Duodenal mucosa (tissue), 2 donors: Measurements from ENCODE around the gene RASGRF2.

Experiments
- H3K27ac ChIP-seq: one replicate; pipeline ENCODE4 v1.7.0; 2013; ENCODE audit warnings: low read depth, low read length
- H3K27me3 ChIP-seq, 2 donors: one replicate each; pipeline ENCODE4 v1.7.0; 2013; ENCODE audit warnings: low read length in 2 of 2, control low read depth in 1 of 2; ENCODE audit not compliant: insufficient read depth in 2 of 2, control insufficient read depth in 1 of 2
- H3K36me3 ChIP-seq, 2 donors: one replicate each; pipeline ENCODE4 v1.7.0; 2013; ENCODE audit warnings: low read length in 2 of 2, control low read depth in 1 of 2; ENCODE audit not compliant: insufficient read depth in 2 of 2, control insufficient read depth in 1 of 2
- H3K4me1 ChIP-seq, 2 donors: one replicate each; pipeline ENCODE4 v1.7.0; 2013; ENCODE audit warnings: low read length in 2 of 2, control low read depth in 1 of 2; ENCODE audit not compliant: insufficient read depth in 2 of 2, control insufficient read depth in 1 of 2
- H3K4me3 ChIP-seq, 2 donors: one replicate each; pipeline ENCODE4 v1.7.0; 2013; ENCODE audit warnings: low read length in 2 of 2, low read depth in 1 of 2
- H3K9ac ChIP-seq, 2 donors: one replicate each; pipeline ENCODE4 v1.7.0; 2013; ENCODE audit warnings: low read length in 2 of 2, low read depth in 1 of 2
- H3K9me3 ChIP-seq, 2 donors: one replicate each; pipeline ENCODE4 v1.7.0; 2013; ENCODE audit warnings: low read length in 2 of 2, control low read depth in 1 of 2; ENCODE audit not compliant: control insufficient read depth in 1 of 2

Gene RASGRF2

DNA sequence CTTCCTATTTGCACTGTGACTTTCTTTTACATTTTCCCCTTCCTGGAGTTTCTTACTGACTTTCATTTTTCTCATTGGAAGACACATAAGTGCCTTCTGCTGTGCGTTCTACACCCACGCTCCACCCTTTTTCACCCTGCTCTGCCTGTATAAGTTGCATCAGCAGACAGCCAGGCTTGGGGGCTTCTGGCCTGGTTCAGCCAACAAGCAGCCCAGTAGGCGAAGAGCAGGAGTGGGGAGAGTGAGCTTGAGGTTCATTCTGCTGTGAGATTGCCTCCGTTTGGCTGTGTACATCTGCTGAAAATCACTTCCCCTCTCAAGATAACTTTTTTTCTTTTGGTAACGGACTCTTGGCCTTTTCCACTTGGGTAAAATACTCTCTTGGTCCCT is 38.4 kb downstream of the RASGRF2 start:
- Histone ChIP-seq H3K36me3 (no peaks in the 10 kb centered on the region), H3K27ac (no peak overlapping the region), H3K4me1 (no peaks in the 10 kb centered on the region), H3K9ac (no peak overlapping the region), H3K27me3 (no peaks in the 10 kb centered on the region), H3K9me3 (no peaks in the 10 kb centered on the region), H3K4me3 (no peak overlapping the region)

DNA sequence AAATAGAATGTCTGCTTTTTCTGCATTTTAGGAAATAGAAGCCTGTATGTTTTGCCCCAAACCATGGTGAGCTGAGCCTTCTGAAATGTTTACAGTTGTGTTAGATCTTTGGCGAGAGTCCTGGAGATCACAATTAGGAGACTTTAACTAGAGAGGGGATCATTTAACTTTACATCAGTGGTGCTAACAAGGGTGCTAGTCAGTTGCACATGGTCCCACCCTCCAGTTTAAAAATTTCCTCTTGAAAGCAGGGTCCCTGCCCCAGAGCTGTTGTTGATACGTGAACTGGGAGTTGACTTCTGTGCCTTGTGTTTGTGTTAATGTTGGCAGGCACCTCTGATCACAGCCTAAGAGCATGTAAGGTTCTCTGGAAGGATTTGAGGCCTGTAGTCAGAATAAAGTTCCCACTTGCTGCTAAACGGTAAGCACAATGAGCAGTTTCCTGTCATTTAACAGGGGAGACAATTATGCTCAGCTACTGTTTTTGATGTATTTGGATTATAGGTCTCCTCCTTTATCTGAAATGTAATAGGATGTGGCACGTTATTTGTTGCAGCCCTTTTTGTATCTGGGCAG is 43.7 kb downstream of the RASGRF2 start:
- Histone ChIP-seq H3K27ac (no peak overlapping the region), H3K4me1 (peaks cover 0 to 4% of the 10 kb centered on the region in 2 donors), H3K36me3 (no peaks in the 10 kb centered on the region), H3K9me3 (no peaks in the 10 kb centered on the region), H3K27me3 (no peaks in the 10 kb centered on the region), H3K9ac (no peak overlapping the region), H3K4me3 (no peak overlapping the region)

DNA sequence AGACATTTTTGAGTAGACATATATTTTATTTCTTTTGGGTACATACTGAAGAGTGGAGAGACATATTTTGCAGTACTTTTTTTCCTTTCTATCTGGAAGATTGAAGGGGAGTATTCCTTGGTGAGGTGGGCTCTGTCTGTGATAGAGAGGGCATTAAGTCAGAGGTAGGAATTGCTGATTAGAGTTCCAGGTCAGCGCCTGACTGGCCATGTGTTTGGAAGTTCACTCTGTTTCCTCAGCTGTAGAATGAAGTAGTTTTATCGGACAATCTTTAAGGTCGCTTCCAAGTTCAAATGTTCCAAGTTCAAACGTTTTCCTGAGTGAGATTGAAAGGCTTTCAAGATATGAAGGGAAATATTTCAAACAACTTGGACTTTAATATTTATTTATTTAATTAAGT is 45.5 kb downstream of the RASGRF2 start:
- Histone ChIP-seq H3K27ac (no peak overlapping the region), H3K4me1 (peaks cover 0 to 4% of the 10 kb centered on the region in 2 donors), H3K27me3 (no peaks in the 10 kb centered on the region), H3K4me3 (no peak overlapping the region), H3K36me3 (no peaks in the 10 kb centered on the region), H3K9me3 (no peaks in the 10 kb centered on the region), H3K9ac (no peak overlapping the region)

DNA sequence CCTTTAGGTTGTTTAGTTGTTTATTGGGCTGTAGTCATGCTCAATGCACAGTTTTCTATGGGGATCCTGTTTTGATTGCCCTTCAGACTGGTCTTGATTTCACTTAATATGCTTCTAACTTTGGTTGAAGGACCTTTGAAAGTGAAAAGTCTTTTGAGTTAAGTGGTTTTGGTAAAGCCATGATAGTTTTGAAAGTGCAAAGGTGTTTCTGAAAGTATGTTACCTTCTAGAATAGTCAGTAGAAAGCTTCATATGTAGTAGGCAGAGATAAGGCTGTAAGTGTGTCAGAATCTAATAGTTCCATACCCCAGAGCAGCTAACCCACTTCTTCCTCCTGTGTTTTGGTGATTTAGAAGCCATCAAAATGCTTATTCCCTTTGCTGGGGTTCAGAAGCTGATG is 46.1 kb downstream of the RASGRF2 start:
- no peak overlapping the region for H3K4me3 ChIP-seq
- no peaks in the 10 kb centered on the region for H3K9me3 ChIP-seq
- H3K4me1 ChIP-seq, result peaks cover 0 to 4% of the 10 kb centered on the region in 2 donors
- no peak overlapping the region for H3K9ac ChIP-seq
- H3K27ac ChIP-seq, result no peak overlapping the region
- no peaks in the 10 kb centered on the region for H3K36me3 ChIP-seq
- H3K27me3 ChIP-seq, result no peaks in the 10 kb centered on the region

DNA sequence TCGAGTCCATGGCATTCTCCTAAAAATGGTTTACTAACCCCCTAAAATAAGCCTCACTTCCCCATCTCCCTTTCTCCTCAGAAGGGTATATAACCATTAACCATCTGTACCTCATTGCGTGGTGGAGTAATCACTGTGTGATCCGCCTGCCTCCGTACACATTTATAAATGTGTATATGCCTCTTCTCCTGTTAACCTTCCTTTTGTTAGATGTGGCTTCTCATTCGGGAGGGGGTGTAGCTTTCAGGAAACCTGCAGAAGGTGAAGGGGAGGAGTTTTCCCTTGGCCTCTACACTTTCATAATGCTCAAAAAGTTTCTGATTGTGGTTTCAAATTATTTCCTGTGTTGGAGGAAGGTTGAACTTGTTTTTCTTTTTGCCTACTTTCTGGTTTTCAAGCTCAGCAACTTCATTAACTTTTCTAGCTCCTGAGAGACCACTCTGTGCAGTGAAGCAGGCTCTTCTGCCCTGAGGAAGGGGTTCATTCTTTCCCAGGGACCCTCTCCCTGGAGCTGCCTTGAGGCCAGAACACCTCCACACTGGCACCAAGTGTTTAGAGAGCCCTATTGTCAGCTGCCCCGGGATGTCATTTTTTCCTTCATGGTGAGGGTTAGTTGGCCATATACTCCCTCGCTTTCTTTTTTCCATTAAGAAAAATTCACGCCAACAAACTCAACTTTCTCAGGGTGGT is 46.9 kb downstream of the RASGRF2 start:
- H3K4me1 ChIP-seq, result peaks cover 0 to 4% of the 10 kb centered on the region in 2 donors
- no peak overlapping the region for H3K27ac ChIP-seq
- H3K9ac ChIP-seq, result no peak overlapping the region
- no peak overlapping the region for H3K4me3 ChIP-seq
- H3K36me3 ChIP-seq, result no peaks in the 10 kb centered on the region
- no peaks in the 10 kb centered on the region for H3K27me3 ChIP-seq
- H3K9me3 ChIP-seq, result no peaks in the 10 kb centered on the region

DNA sequence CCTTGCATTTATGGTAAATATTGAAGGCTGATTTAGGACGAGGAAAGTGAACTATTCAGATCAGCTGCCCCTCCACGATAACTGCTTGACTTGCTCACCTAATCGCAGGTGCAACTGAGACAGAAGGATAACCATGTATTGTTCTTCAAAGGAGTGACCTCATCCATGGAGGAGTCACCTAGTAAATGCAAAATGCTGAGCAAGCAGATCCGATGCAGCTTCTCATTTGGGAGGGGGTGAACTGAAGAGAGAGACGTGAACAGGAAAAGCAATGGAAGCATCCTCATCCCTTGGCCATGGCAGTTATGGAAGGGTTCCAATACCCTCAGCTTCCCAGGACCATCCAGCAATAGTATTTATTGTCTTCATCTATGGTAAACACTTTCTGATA is 47.5 kb downstream of the RASGRF2 start:
- no peaks in the 10 kb centered on the region for H3K9me3 ChIP-seq
- H3K4me1 ChIP-seq, result peaks cover 0 to 4% of the 10 kb centered on the region in 2 donors
- no peaks in the 10 kb centered on the region for H3K36me3 ChIP-seq
- H3K4me3 ChIP-seq, result peak overlapping the region in 1 of 2 donors; percentile 28
- H3K27ac ChIP-seq, result no peak overlapping the region
- no peak overlapping the region for H3K9ac ChIP-seq
- no peaks in the 10 kb centered on the region for H3K27me3 ChIP-seq

DNA sequence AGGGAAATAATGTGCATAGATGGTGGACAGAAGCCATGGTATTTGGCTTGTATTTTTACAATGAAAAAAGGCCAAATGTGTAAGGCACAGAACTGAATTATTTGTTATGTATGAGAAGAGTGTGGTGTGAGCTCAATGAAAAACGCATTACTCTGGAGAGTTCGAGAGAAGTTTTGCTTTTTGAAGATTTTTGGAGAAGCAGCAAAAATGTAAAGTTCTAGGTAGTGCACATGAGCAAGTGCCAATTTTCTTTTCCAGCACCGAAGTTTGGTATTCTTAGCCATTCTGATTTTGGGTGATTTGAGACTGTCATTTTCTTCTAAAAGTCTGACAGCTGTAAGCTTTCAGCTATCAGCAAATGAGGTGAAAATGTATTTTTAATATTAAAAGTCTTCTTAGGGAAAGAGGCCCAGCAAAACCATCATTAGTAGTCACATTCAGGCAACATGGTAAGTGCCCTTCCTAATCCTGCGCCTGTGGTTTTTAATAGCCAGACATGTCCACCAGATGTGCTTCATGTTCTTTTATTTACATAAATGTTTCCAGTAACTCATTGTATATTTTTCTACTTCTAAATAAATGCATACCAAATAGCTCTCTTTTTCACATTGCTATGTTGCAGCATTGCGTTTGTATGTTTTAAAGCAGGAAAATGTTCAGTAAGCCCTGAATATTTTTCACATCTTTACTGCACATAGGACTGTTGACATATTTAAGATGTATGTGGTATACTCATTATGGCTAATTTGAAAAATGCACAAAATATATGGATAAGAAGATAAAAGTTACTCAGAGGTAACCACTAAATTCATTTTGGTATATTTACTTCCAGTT is 50.4 kb downstream of the RASGRF2 start:
- no peaks in the 10 kb centered on the region for H3K36me3 ChIP-seq
- H3K9me3 ChIP-seq, result no peaks in the 10 kb centered on the region
- H3K9ac ChIP-seq, result no peak overlapping the region
- no peaks in the 10 kb centered on the region for H3K27me3 ChIP-seq
- H3K4me1 ChIP-seq, result peaks cover 0 to 4% of the 10 kb centered on the region in 2 donors
- H3K27ac ChIP-seq, result no peak overlapping the region
- no peak overlapping the region for H3K4me3 ChIP-seq

DNA sequence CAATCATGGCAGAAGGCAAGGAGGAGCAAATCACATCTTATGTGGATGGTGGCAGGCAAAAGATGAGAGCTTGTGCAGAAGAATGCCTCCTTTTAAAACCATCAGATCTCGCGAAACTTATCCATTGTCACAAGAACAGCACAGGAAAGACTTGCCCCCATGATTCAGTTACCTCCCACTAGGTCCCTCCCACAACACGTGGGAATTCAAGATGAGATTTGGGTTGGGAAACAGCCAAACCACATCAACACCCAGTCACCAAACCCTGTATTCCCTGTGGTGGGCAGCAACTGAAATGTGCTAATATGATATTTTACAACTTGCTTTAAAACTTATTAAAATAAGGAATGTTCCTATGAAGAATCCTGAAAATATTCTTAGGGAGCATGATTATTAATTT is 54.2 kb downstream of the RASGRF2 start:
- H3K4me1 ChIP-seq, result no peaks in the 10 kb centered on the region
- H3K27me3 ChIP-seq, result no peaks in the 10 kb centered on the region
- no peak overlapping the region for H3K9ac ChIP-seq
- H3K36me3 ChIP-seq, result no peaks in the 10 kb centered on the region
- H3K27ac ChIP-seq, result no peak overlapping the region
- no peak overlapping the region for H3K4me3 ChIP-seq
- no peaks in the 10 kb centered on the region for H3K9me3 ChIP-seq

DNA sequence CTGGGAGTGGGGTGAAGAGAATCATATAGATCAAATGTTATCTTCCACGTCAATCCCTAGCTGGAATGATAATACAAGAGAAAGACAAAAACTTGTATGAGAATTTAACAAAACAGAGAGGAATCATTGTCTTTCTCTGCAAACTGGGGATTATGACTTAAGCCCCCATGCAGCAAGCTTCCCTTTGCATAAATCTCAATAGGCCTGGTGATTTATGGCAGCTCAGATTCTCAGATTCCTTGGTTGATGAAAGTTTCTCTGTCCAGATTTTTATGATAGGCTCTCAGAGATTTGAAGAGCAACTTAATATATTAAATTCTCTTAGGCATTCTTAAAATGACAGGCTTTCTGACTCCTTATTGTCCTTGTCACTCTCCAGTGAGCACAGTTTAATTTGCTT is 56.0 kb downstream of the RASGRF2 start:
- no peak overlapping the region for H3K9ac ChIP-seq
- no peak overlapping the region for H3K4me3 ChIP-seq
- H3K36me3 ChIP-seq, result no peaks in the 10 kb centered on the region
- no peaks in the 10 kb centered on the region for H3K27me3 ChIP-seq
- no peaks in the 10 kb centered on the region for H3K4me1 ChIP-seq
- no peak overlapping the region for H3K27ac ChIP-seq
- H3K9me3 ChIP-seq, result no peaks in the 10 kb centered on the region

DNA sequence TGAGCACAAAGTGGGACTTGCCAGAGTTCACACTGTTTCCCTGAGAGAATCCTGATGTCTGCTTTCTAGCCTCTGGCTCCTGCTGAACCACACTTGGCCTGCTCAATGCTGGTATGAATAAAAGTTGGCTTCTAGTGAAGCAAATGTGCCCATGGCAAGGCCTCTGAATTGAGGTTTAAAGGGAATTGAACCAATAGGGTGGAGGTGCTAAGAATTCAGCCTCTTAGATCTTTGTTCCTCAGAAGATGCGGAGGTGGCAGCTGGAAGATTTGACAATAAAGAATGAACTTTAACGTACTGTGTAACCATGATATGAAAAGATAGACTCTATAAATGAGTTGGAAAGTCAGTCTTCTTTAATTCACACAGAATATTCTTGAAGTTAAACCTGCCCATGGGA is 57.2 kb downstream of the RASGRF2 start:
- Histone ChIP-seq H3K9ac (no peak overlapping the region), H3K27ac (no peak overlapping the region), H3K4me1 (no peaks in the 10 kb centered on the region), H3K4me3 (no peak overlapping the region), H3K9me3 (no peaks in the 10 kb centered on the region), H3K27me3 (no peaks in the 10 kb centered on the region), H3K36me3 (no peaks in the 10 kb centered on the region)
